Esophagus (tissue), 2 donors: ENCODE data around the gene ZBTB20. TPM values are rescaled to one million over a fixed set of nuclear protein-coding genes. Genes with fewer than 3 reads are reported as not detected.
A peak's percentile ranks its signal among the peaks of the same experiment; 100 is the strongest.

ENCODE experiments used
- H3K27ac ChIP-seq, 2 donors: one replicate each; pipeline ENCODE4 v1.5.1; 2013; ENCODE audit warnings: low read depth in 2 of 2, mild to moderate bottlenecking in 2 of 2, inconsistent platforms in 1 of 2, low read length in 1 of 2, moderate library complexity in 1 of 2
- H3K27me3 ChIP-seq, 2 donors: one replicate each; pipeline ENCODE4 v1.6.1; 2013; ENCODE audit warnings: low read length in 2 of 2, control low read depth in 1 of 2, mild to moderate bottlenecking in 1 of 2; ENCODE audit not compliant: insufficient read depth in 2 of 2, control insufficient read depth in 1 of 2
- H3K36me3 ChIP-seq, 2 donors: one replicate each; pipeline ENCODE4 v1.6.1; 2013; ENCODE audit warnings: low read length in 1 of 2; ENCODE audit not compliant: control insufficient read depth in 2 of 2, insufficient read depth in 2 of 2
- H3K4me1 ChIP-seq, 2 donors: one replicate each; pipeline ENCODE4 v1.6.1; 2013; ENCODE audit warnings: low read length in 1 of 2; ENCODE audit not compliant: control insufficient read depth in 2 of 2, insufficient read depth in 2 of 2
- H3K4me3 ChIP-seq, 2 donors: one replicate each; pipeline ENCODE4 v1.5.1; 2013; ENCODE audit warnings: low read length in 2 of 2, mild to moderate bottlenecking in 2 of 2, low read depth in 1 of 2, moderate library complexity in 1 of 2
- H3K9me3 ChIP-seq, 2 donors: one replicate each; pipeline ENCODE4 v1.6.1; 2013; ENCODE audit warnings: mild to moderate bottlenecking in 2 of 2, low read depth in 1 of 2, low read length in 1 of 2, moderate library complexity in 1 of 2; ENCODE audit not compliant: control insufficient read depth in 2 of 2, insufficient read depth in 1 of 2
- WGBS, 2 donors: extraction: QIAGEN DNeasy Blood & Tissue Kit; methylation state at CpG; one replicate each; pipeline ENCODE4 v1.1.7; 2013; 5-methylcytosine and 5-hydroxymethylcytosine counted together
- polyA plus RNA-seq, 2 donors: library from polyadenylated mRNA; stranded (reverse); fragments of 200-250 nt; gene quantifications; one replicate each; pipeline ENCODE4 v1.2.3, GENCODE V29; 2013
- donor health status: healthy with polysubstance abuse.
- donor health status: Bipolar disorder and iron deficiency.

ZBTB20 gene
- polyA plus RNA-seq, 2 donors = 0.16 to 1.3 TPM

- Histone ChIP-seq H3K4me3 (no peak overlapping the region), H3K36me3 (no peaks in the 10 kb centered on the region), H3K4me1 (no peaks in the 10 kb centered on the region), H3K9me3 (no peaks in the 10 kb centered on the region), H3K27ac (no peak overlapping the region), H3K27me3 (no peaks in the 10 kb centered on the region)
- WGBS, 2 donors = 74 to 81% methylated on average over 13 of the region's 13 CpGs
Observed at GRCh38 chr3:114299421-114299820, 847.7 kb downstream of the ZBTB20 start.

- Histone ChIP-seq H3K4me3 (no peak overlapping the region), H3K27me3 (no peaks in the 10 kb centered on the region), H3K36me3 (no peaks in the 10 kb centered on the region), H3K9me3 (no peaks in the 10 kb centered on the region), H3K4me1 (no peaks in the 10 kb centered on the region), H3K27ac (no peak overlapping the region)
- whole genome bisulfite sequencing, 2 donors = 79 to 81% methylated on average over 2 of the region's 2 CpGs
Observed at GRCh38 chr3:114295946-114296345, 851.1 kb downstream of the ZBTB20 start.

GRCh38 chr3:114294940-114295480 lies 852.1 kb downstream of the ZBTB20 start:
- 74 to 83% methylated on average over 6 of the region's 6 CpGs for WGBS, 2 donors

GRCh38 chr3:114293838-114294535 lies 853.1 kb downstream of the ZBTB20 start, which contains the start of gene TIGIT:
TIGIT (plus strand) TSS chr3:114294028; CDS start chr3:114294062, 34 bp downstream.
- H3K9me3 ChIP-seq = no peaks in the 10 kb centered on the region
- H3K27me3 ChIP-seq = no peaks in the 10 kb centered on the region
- 84 to 85% methylated on average over 7 of the region's 7 CpGs for WGBS, 2 donors
- no peaks in the 10 kb centered on the region for H3K36me3 ChIP-seq
- H3K27ac ChIP-seq = peak within 1 kb of the TSS in 1 of 2 donors; percentile 50
- no peak within 1 kb of the TSS for H3K4me3 ChIP-seq
- no peaks in the 10 kb centered on the region for H3K4me1 ChIP-seq

More at GRCh38 chr3:114294940-114295480, 852.1 kb downstream of the ZBTB20 start:
- no peaks in the 10 kb centered on the region for H3K9me3 ChIP-seq
- no peak overlapping the region for H3K27ac ChIP-seq
- no peaks in the 10 kb centered on the region for H3K36me3 ChIP-seq
- no peak overlapping the region for H3K4me3 ChIP-seq
- H3K27me3 ChIP-seq = no peaks in the 10 kb centered on the region
- H3K4me1 ChIP-seq = no peaks in the 10 kb centered on the region

- H3K27me3 ChIP-seq = no peaks in the 10 kb centered on the region
- H3K36me3 ChIP-seq = no peaks in the 10 kb centered on the region
- WGBS, 2 donors = 54 to 57% methylated on average over 23 of the region's 23 CpGs
- no peaks in the 10 kb centered on the region for H3K4me1 ChIP-seq
- no peaks in the 10 kb centered on the region for H3K9me3 ChIP-seq
- H3K27ac ChIP-seq = peak overlapping the region in 1 of 2 donors; percentile 49
- no peak overlapping the region for H3K4me3 ChIP-seq
Observed at GRCh38 chr3:114290911-114291901, 855.9 kb downstream of the ZBTB20 start.

GRCh38 chr3:114286266-114286665 lies 860.8 kb downstream of the ZBTB20 start:
- 81 to 89% methylated on average over 2 of the region's 2 CpGs for WGBS, 2 donors
- Histone ChIP-seq H3K36me3 (no peaks in the 10 kb centered on the region), H3K4me1 (no peaks in the 10 kb centered on the region), H3K27ac (no peak overlapping the region), H3K4me3 (no peak overlapping the region), H3K9me3 (no peaks in the 10 kb centered on the region), H3K27me3 (no peaks in the 10 kb centered on the region)

- 79 to 82% methylated on average over 3 of the region's 3 CpGs for WGBS, 2 donors
- H3K36me3 ChIP-seq = no peaks in the 10 kb centered on the region
- no peak overlapping the region for H3K27ac ChIP-seq
- no peaks in the 10 kb centered on the region for H3K4me1 ChIP-seq
- no peak overlapping the region for H3K4me3 ChIP-seq
- no peaks in the 10 kb centered on the region for H3K27me3 ChIP-seq
- H3K9me3 ChIP-seq = no peaks in the 10 kb centered on the region
Observed at GRCh38 chr3:114285648-114286230, 861.3 kb downstream of the ZBTB20 start.

- Histone ChIP-seq H3K27ac (no peak overlapping the region), H3K9me3 (no peaks in the 10 kb centered on the region), H3K36me3 (no peaks in the 10 kb centered on the region), H3K4me1 (no peaks in the 10 kb centered on the region), H3K4me3 (no peak overlapping the region), H3K27me3 (no peaks in the 10 kb centered on the region)
- 93 to 96% methylated on average over 1 of the region's 1 CpG for WGBS, 2 donors
Observed at GRCh38 chr3:114284644-114285043, 862.4 kb downstream of the ZBTB20 start.
